Stomach smooth muscle (tissue), 2 donors: Measurements from ENCODE around the gene UAP1L1.
"Not testable (repeated sequence)": the region's sequence is repeated elsewhere in the genome, so short reads cannot be mapped to it uniquely, and the experiment has no call there.

Experiments
- H3K27ac ChIP-seq: one replicate; pipeline ENCODE4 v1.7.0; 2013; ENCODE audit warnings: mild to moderate bottlenecking, low read length, inconsistent platforms
- H3K27me3 ChIP-seq, 2 donors: one replicate each; pipeline ENCODE4 v1.7.0; 2013; ENCODE audit warnings: low read length in 2 of 2; ENCODE audit not compliant: insufficient read depth in 2 of 2, control insufficient read depth in 1 of 2
- H3K36me3 ChIP-seq, 2 donors: one replicate each; pipeline ENCODE4 v1.7.0; 2013; ENCODE audit warnings: low read length in 2 of 2; ENCODE audit not compliant: control insufficient read depth in 2 of 2, insufficient read depth in 2 of 2
- H3K4me1 ChIP-seq: one replicate; pipeline ENCODE4 v1.7.0; 2013; ENCODE audit warnings: low read length; ENCODE audit not compliant: control insufficient read depth, insufficient read depth
- H3K4me3 ChIP-seq, 2 donors: one replicate each; pipeline ENCODE4 v1.7.0; 2013; ENCODE audit warnings: low read length in 2 of 2
- H3K9ac ChIP-seq, 2 donors: one replicate each; pipeline ENCODE4 v1.7.0; 2013; ENCODE audit warnings: low read length in 2 of 2, mild to moderate bottlenecking in 1 of 2
- H3K9me3 ChIP-seq, 2 donors: one replicate each; pipeline ENCODE4 v1.7.0; 2013; ENCODE audit warnings: low read length in 2 of 2; ENCODE audit not compliant: control insufficient read depth in 2 of 2
- donor health status: healthy.
- donor health status: Pancreatic carcinoma.

The UAP1L1 gene

GRCh38 chr9:137077010-137077747 lies at the start of gene UAP1L1:
UAP1L1 (plus strand) TSS chr9:137077517; CDS start chr9:137077533, 16 bp downstream.
- H3K9me3 ChIP-seq, result no peaks in the 10 kb centered on the region
- H3K36me3 ChIP-seq, result peaks cover 0 to 6% of the 10 kb centered on the region in 2 donors
- H3K4me1 ChIP-seq, result peaks cover 19% of the 10 kb centered on the region
- peak within 1 kb of the TSS in 1 of 2 donors; percentile 38 for H3K9ac ChIP-seq
- peak within 1 kb of the TSS; percentile 35 to 70 for H3K4me3 ChIP-seq
- H3K27ac ChIP-seq, result no peak within 1 kb of the TSS
- peaks cover 14 to 38% of the 10 kb centered on the region in 2 donors for H3K27me3 ChIP-seq

DNA sequence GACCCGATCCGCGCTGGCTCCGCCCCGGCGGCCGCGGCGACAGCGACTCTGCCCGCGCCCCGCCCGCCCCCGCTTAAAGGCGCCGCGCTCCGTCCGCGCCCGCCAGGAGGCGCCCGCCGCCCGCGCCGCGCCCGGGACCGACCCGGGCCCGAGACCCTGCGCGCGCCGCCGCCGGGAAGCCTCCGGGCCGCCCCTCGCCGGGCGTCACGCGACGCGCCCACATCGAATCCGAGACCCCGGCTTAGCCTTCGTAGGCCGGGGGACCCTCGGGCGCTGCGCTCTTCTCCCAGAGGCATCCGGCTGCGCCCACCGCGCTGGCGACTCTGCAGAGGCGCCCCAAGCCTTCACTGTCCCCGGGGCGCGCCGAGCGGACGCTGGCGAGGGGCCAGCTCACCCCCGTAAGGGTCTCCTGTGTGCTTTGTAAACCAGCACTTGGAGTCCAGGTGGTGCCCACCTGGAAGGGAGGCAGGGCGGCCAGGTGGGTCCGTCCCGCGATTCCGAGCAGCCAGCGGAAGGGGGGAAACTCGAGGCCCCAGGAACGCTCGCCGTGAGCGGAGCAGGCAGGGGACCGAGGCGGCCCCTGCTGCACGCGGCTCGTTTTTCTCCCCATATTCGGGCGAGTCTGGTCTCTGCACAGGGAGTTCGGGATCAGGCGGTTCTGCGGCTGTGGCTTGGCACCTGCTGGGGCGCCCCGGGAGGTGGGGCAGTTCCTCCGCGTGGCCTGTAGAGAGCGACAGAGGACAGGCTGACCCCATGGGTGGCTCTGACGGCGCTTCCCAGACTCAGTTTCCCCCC lies 48.9 kb upstream of the UAP1L1 start:
- H3K4me3 ChIP-seq, result peak overlapping the region; percentile 71 to 77
- H3K27me3 ChIP-seq, result no peaks in the 10 kb centered on the region
- H3K36me3 ChIP-seq, result no peaks in the 10 kb centered on the region
- H3K9me3 ChIP-seq, result no peaks in the 10 kb centered on the region
- no peak overlapping the region for H3K27ac ChIP-seq
- peak overlapping the region; percentile 13 to 64 for H3K9ac ChIP-seq
- H3K4me1 ChIP-seq, result peaks cover 33% of the 10 kb centered on the region

GRCh38 chr9:137029058-137029936 lies 48.0 kb upstream of the UAP1L1 start:
- no peaks in the 10 kb centered on the region for H3K9me3 ChIP-seq
- no peak overlapping the region for H3K27ac ChIP-seq
- H3K4me1 ChIP-seq, result peaks cover 33% of the 10 kb centered on the region
- H3K27me3 ChIP-seq, result no peaks in the 10 kb centered on the region
- H3K4me3 ChIP-seq, result peak overlapping the region; percentile 71 to 77
- no peaks in the 10 kb centered on the region for H3K36me3 ChIP-seq
- no peak overlapping the region for H3K9ac ChIP-seq

- peaks cover 0 to 1% of the 10 kb centered on the region in 2 donors for H3K27me3 ChIP-seq
- peaks cover 33% of the 10 kb centered on the region for H3K4me1 ChIP-seq
- no peak overlapping the region for H3K9ac ChIP-seq
- no peak overlapping the region for H3K4me3 ChIP-seq
- no peak overlapping the region for H3K27ac ChIP-seq
- H3K9me3 ChIP-seq, result no peaks in the 10 kb centered on the region
- H3K36me3 ChIP-seq, result no peaks in the 10 kb centered on the region
Measured at GRCh38 chr9:137030006-137030405, 47.3 kb upstream of the UAP1L1 start.

DNA sequence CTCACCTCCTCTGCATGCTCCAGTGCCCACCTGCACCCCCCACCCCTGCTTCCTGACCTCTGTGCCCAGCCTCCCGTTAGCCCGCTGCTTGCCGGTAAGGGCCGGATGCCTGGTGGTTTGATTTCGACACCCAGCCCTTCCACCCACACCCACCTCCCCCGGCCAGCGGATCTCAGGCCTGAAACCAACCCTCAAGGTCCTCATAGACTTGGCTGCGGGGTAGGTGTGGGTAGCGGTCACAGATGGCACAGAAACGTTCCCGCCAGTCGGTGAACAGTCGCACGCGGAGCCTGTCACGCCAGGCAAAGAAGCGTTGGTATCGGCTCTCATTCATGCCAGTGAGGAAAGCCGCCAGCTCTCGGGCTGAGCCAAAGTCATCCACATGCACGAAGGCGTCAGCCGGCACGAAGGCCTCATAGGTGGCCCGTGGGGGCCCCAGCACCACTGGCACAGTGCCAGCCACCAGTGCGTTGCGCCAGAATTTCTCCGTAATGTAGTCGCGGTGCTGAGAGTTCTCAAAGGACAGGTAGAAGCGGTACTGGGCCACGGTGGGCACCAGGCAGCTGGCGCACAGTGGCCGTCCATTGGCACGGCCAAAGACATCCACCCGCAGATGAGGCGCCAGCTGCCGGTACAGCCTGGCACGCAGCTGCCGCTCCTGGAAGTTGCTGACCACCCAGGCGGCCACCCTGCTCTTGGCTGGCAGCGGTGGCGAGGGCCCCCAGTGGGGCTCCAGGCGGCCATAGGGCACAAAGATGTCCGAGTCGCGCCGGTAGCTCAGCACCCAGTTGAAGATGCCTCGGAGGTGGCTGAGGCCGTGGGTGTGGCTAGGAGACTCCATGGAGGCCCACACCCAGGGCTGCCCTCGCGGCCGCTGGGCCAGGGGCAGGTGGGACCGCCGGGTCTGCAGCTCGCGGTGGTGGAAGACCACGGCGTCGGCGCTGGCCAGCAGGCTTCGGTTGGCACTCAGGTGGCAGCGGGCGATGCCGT lies 46.5 kb upstream of the UAP1L1 start:
- Histone ChIP-seq H3K4me3 (no peak overlapping the region), H3K9me3 (no peaks in the 10 kb centered on the region), H3K36me3 (no peaks in the 10 kb centered on the region), H3K27me3 (peaks cover 0 to 7% of the 10 kb centered on the region in 2 donors), H3K27ac (no peak overlapping the region), H3K4me1 (peaks cover 37% of the 10 kb centered on the region), H3K9ac (no peak overlapping the region)

- peaks cover 0 to 7% of the 10 kb centered on the region in 2 donors for H3K27me3 ChIP-seq
- no peaks in the 10 kb centered on the region for H3K9me3 ChIP-seq
- no peaks in the 10 kb centered on the region for H3K36me3 ChIP-seq
- no peak within 1 kb of the TSS for H3K4me3 ChIP-seq
- no peak within 1 kb of the TSS for H3K27ac ChIP-seq
- H3K4me1 ChIP-seq, result peaks cover 27% of the 10 kb centered on the region
- no peak within 1 kb of the TSS for H3K9ac ChIP-seq
Measured at GRCh38 chr9:137031904-137032640, 45.2 kb upstream of the UAP1L1 start, which contains the start of gene FUT7. FUT7 (minus strand) TSS chr9:137032088; CDS start chr9:137031991, 97 bp downstream.

GRCh38 chr9:137032858-137033257 lies 44.5 kb upstream of the UAP1L1 start:
- H3K9ac ChIP-seq, result no peak overlapping the region
- no peaks in the 10 kb centered on the region for H3K36me3 ChIP-seq
- no peak overlapping the region for H3K27ac ChIP-seq
- H3K9me3 ChIP-seq, result no peaks in the 10 kb centered on the region
- H3K4me3 ChIP-seq, result no peak overlapping the region
- peaks cover 21% of the 10 kb centered on the region for H3K4me1 ChIP-seq
- peaks cover 0 to 7% of the 10 kb centered on the region in 2 donors for H3K27me3 ChIP-seq

GRCh38 chr9:137033481-137033880 lies 43.8 kb upstream of the UAP1L1 start:
- H3K27ac ChIP-seq, H3K4me3 ChIP-seq, H3K36me3 ChIP-seq, H3K27me3 ChIP-seq, H3K9ac ChIP-seq, H3K9me3 ChIP-seq: not testable (repeated sequence)
- peaks cover 19% of the 10 kb centered on the region for H3K4me1 ChIP-seq

- Histone ChIP-seq H3K4me3 (no peak overlapping the region), H3K4me1 (peaks cover 12% of the 10 kb centered on the region), H3K9me3 (no peaks in the 10 kb centered on the region), H3K36me3 (peaks cover 1 to 4% of the 10 kb centered on the region in 2 donors), H3K27ac (no peak overlapping the region), H3K27me3 (peaks cover 0 to 7% of the 10 kb centered on the region in 2 donors), H3K9ac (no peak overlapping the region)
Measured at GRCh38 chr9:137034039-137034708, 43.1 kb upstream of the UAP1L1 start.
